GM18519 (cell line): ENCODE measurements around the gene MYO1D.
"Not testable (repeated sequence)": the region's sequence is repeated elsewhere in the genome, so short reads cannot be mapped to it uniquely, and the experiment has no call there.

Experiments used
- ATAC-seq: cut with Tn5 transposase; IDR thresholded peaks from one replicate; pipeline ENCODE4 v1.9.1; 2021; ENCODE audit warnings: mild to moderate bottlenecking, moderate library complexity; ENCODE audit not compliant: unreplicated experiment, low FRiP score

MYO1D gene

DNA sequence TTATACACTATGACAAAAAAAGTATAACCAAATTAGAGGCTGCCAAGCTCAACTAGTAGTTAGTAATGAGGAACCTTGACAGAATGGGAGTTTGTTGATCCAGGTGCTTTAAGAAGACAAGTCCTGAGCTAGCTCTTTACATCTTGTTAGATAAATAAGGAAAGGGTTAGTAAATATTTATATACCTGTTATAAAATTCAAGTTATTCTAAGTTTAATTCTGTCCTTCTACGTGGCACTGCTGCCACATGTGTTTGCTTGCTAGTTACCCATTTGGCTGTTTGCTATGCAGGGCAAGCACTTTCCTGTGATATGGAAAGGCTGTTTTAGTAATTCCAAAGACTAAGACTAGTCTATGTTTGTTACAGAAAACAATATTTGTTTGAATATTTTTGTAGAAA is 180.5 kb downstream of the MYO1D start:
- ATAC-seq, result no peak

DNA sequence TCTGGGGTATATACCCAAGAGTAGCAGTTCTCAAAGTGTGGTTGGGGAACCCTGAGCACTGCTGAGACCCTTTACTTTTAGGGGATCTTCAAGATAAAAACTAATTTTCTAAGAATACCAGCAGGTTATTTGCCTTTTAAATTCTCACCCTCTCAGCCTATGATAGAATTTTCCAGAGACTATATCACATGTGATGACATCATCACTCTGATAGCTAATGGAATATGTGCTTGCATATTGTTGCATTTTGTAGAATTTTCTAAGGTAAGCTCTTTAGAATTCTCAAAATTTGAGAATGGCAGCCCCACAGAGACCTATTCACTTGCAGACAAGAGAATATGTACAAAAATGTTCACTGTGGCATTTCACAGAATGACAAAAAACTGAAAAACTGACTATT is 181.1 kb downstream of the MYO1D start:
- ATAC-seq, result no peak

DNA sequence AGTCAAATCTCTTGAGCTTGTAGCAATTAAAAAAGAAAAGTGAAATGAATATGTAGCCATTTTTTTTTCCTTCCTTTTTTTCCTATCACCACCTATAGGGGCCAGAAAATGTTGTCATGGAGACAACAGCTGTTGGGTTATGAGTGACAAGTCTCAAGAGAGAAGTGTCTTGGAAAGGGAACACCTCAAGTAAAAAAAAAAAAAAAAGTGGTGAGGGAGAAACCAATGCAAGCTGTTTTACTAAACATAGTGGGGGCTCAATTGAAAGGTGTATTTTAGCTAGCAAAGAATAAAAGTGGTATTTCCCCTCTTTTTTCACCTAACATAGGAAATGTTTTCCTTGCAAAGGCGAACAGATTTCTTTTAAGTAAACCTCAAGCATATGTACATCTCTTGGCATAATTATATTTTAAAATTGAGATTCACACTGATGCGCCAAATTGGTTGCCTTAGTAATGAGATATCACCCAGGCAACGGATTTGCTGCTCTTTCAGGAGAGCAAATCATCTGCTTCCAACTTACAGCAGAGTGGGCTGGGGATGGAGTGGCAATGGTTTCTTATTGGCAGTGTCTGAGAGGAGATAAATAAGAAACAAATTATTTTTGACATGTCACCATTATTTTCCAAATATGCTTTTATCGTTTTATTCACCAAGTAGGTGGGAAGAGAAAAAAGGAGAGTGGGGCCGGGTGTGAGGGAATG is 183.6 kb downstream of the MYO1D start:
- ATAC-seq, result no peak

DNA sequence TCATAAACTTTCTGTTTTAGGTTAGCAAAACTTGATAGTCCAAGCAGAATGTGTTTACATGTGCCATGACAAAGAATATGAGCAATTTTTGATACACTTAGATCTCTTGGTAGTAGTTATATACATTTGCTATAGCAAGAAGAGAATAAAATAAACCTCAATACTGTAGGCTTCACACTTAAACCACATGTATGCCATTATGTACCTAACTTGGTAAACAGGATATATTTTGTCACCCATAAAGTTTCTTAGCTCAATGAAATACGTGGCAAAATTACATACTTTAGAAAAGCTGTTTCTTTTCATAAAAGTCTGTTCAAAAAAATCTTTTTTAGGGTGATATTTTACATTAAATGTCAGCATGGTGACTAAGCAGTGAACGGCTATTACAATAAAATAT is 184.7 kb downstream of the MYO1D start:
- ATAC-seq, result no peak

DNA sequence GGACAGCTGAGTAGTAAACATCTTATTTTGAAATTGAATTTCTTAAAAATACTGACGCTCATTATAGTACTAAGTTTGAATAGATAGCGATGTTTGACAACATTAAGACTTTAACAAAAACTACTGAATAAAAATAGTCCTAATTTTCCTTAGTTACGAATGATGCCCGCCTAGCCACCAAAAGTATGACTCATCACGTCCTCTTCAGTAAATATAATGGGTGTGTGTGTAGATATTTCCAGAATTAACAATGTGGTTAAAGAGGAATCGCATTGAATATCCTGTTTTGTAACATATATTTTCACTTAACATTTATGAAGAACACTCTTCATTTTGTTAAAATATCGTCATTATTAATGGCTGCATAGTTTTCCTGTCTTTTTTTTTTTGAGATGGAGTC is 187.6 kb downstream of the MYO1D start:
- ATAC-seq, result no peak

DNA sequence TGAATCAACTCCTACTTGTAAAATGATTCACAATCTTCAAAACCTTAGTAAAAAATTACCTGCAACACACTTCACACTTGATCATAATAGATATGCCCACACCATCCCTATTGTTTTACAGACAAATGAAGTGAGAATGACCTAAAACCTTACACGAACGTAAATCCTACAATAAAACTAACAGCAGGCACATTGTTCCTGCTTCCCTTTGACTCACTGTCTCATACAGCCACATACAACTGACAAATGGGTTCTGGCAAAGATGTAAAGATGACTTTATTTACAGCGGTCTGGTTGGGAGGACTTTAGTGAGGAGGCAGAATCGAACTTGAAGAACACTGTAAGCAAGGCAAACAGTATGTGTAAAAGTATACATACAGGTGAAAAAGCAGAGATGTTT is 188.7 kb downstream of the MYO1D start:
- ATAC-seq, result no peak

DNA sequence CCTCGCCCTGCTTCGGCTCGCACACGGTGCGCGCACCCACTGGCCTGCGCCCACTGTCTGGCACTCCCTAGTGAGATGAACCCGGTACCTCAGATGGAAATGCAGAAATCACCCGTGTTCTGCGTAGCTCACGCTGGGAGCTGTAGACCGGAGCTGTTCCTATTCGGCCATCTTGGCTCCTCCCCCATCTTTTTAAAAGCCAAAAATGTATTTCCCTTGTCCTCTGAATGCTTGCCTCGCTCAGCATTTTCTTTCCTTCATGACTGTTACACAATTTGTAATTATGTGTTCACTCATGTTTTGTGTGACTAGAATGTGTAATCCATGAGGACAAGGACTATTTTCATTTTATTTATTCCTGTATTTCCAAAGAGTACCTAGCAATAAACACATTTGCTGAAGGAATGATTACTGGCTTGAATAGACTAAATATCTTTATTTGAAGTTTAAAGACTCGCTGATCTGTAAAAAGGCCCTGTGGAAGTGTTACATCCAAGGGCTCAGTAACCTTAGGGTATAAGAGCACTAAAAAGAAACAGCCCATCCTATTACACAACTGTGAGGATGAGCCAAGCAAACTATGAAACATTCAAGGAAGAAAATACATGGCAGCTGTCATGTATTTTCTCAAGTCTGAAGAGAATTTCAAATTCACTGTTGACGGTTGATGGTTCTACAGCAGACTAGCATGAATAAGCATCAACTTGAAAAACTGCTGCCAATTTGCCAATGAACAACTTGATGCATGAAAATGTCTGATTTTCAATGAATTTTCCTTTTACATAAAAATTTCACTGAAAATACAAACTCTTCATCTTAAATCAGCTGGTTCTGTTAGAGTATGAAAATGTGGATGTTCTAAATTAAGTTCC is 192.6 kb downstream of the MYO1D start:
- no peak for ATAC-seq

DNA sequence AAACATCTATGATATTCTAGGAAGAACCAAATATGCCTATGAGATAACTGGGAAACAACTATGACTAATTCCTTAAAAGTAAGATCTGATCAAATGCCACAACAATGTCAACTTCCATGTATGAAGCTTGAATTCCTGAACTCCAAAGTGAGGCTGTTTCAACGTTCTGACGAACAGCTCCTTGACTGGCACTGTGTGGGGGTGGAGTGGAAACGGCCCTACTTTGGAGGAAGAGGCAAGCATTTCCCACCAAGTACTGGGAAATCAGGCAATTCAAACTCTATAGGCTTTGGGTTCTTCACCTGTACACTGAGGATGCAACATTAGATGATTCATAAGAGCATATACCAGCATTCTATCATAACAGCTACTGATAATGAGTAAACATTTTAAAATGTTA is 203.0 kb downstream of the MYO1D start:
- no peak for ATAC-seq

DNA sequence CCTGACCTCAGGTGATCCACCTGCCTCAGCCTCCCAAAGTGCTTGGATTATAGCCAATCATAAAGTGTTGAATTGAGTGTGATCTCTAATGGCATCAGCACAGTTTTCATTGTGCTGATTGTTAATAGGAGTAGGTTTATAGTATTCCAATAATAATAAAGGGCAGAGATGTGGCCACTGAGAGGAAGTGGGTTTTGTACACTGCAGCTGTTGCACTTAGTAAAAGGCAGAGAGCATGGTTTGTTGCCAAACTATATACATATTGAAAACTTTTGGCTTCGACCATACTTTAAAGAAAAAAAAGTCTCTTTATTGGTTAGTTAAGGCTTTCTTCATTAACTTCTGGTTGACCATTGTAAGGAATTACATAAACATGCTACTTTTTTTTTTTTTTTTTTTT is 204.2 kb downstream of the MYO1D start:
- ATAC-seq, result no peak

DNA sequence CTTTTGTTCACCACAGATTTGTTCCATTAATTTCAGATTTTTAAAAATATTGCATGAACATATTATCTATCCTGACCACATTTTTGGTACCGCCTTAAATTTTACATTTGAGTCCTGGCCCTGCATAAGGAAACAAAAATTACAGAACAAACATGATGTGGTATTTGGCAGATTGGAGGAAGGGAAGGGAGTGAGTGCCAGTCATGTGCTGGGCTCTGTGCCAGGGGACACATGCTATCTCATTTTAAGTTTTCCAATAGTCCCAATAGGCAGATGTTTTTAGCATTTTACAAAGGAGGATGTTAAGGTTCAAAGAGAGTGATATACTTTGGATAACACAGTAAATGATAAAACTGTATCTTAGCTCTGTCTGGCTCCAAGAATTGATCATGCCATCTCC is 205.0 kb downstream of the MYO1D start:
- ATAC-seq, result no peak

DNA sequence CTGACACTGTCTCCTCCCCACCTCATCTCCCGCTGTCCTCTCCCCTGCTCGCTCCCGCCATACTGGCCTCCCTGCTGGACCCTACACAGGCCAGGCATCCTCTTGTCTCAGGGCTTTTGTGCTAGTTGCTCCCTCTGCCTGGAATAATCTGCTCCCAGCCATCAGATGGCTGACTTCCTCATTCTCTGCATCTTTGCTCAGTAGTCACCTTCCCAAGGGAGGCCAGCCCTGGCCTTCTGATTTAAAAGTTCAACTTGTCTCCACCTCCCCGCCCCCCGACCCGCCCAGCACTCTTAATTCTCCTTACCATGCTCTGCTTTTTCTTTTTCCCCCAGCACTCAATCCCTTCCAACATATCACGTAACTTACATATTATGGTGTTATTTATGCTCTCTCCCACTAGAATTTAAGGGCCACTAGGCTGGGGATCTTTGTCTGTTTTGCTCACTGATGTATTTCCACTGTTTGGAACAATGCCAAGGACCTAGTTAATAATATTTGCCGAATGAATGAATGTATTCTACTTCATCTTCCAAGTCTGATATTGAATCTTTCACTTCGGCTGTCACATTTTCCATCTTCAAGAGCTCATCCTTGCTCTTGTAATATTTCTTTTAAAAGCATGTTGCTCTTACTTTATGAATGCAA is 211.9 kb downstream of the MYO1D start:
- ATAC-seq, result no peak

DNA sequence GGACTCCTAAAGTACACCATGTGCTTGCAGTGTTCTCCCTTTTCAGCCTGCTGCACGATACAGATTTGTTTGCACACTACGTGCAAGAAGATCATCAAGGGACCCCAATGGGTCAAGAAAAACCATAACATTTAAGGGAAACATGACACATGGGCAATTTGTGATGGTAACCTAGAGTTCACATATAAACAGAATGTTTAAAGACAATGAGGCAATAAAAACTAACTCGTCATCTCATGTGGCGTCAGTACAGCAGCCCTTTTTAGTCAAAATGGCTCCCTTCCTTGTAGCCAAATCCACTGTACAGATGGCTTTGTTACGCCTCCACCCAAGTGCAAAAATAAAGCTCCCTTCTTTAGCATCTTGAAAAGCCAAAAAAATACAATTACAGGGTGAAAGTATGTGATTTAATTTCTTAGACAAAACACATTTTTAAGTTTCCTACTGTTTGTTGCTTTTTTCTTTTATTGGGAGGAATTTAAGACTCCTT is 216.4 kb downstream of the MYO1D start:
- no peak for ATAC-seq

DNA sequence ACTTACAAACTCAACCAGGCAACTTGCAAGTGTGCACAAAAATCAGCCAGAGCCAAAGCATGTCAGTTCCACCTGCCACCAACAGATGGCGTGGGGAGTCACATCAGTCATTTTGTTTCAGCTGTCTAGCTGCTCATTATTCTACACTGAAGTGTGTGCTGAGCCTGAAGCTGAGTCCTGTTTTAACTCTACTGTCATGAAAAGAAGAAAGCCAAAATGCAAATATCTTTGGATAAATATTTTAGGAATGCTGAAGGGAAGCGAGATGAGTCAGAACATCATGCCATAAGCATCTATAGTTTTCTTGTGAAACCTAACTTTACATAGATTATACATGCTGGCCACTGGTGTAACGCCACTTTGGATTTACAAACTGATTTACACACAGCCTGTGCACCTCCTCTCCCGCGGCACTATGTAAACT is 217.5 kb downstream of the MYO1D start:
- ATAC-seq, result no peak

DNA sequence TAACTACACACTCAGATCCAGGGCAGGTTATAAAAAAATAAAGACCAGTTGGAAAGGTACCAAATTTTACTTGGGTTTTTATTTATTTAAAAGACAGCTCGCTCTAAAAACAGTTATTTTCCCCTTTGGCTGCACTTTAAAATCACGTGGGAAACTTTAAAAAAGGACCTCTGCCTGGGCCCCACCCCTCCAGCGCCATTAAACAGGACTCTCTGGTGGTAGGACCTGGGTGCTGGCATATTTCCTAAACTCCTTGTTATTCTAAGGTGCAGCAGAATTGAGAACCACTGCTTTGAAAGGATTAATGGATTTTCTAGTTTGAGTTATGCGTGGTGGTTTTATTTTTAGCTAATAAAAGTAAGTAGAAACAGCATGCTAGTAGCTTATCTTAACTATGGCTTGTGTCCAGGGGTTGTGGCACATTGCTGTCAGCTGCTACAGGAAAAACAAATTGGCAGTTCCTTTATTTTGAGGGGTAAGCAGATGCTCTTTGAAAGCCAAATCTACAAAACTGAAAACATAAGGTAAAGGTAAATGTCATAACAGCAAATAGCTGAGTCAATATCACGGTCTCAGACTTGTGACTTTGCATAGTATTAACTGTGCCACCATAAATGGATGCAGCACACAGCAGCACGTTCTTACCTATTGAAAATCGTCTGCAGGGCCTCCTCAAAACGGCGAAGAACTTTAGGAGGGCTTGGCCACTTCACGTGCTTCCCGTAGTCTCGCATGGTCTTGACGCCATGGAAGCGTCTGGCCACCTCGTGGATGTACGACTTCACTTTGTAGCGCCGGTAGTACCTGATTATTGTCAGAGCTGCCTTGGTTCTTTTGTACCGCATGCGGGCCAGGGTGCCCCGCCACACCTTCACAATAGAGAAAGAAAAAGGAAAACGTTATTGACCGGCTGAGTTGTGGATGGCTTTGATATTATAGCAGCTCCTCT is 218.2 kb downstream of the MYO1D start:
- no peak for ATAC-seq

DNA sequence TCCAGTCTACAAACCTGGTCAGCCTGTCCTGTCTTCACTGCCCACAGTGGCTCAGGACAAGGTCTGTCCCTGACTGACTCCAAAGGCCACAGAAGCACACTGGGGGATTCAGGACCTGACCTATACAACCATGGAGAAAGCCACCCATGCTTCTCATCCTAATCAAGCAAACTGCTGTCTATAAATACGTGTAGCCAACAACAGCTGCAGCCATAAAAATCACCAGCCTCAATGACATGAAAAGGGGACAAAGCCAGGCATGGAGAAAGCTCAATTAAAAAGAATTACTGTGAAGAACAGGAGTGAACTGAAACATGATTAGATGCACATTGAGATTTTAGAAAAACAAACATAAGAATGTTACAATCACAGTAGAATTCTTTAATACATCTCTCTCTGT is 220.0 kb downstream of the MYO1D start:
- ATAC-seq, result no peak

DNA sequence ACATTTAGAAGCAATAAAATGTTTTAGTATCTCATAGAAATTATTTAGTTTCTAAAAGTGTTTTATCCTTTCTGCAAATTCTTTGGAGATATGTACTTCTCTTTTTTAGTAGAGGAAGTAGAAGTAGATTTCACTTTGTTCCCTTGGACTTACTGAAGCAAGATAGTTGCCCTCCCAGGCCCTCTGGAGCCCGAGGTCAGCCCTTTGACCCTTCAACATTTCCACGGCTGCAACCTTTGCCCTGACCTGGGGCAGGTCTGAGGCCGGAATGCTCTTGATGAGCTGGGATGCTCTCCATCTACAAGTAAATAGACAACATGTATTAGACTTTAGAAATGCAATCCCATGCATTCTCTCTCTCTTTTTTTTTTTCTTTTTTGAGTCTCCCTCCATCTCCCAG is 222.6 kb downstream of the MYO1D start:
- ATAC-seq, result no peak

DNA sequence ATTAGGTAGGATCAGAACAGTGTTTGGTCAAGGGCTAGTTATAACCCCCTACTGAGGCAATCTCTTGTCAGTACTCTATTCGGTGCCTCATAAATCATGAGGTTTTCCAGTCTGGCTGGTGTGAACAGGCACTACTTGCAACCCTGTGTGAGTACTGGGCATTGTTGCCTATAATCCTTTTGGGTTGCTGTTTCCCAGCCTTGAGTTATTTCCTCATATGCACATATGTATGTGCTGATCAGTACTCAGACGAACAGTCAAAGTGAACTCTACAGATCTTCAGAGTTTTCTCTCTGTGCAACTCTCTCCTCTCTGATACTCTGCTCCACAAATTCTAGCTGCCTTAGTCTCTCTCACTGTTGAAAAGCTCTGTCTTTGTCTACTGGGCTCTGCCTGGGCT is 225.8 kb downstream of the MYO1D start:
- no peak for ATAC-seq

DNA sequence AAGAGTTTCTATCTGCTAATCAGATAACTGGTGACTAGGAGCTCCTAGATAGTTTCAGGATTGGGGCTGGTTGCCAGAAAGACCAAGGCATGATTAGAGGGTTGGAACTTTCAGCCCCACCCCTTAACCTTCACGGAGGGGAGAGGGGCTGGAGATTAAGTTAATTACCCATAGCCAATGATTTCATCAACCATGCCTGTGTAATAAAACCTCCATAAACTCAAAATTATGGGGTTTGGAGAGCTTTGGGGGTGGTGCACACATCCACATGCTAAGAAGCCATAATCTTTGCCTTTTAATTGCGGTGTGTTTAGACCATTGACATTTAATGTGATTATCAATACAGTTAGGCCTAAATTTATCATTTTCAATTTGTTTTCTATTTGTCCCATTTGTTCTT is 228.5 kb downstream of the MYO1D start:
- ATAC-seq, result no peak

DNA sequence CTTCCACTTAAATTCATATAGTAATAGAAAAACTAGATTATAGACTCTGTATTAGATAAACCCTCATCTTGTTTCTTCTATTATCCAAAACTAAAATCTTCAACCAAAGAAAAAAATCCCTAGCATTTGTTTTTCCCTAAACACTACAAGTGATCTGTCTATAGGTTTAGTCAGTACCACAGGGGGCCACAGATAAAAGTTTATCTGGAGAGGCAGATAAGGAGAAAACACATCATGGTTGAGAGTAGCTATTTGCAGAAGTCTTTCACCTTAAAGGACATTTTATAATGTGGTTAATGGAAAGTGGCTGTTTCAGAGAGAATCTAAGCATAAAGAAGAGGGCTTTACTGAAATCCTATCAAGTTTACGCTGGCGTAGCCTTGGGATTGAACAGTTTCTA is 230.0 kb downstream of the MYO1D start:
- no peak for ATAC-seq

DNA sequence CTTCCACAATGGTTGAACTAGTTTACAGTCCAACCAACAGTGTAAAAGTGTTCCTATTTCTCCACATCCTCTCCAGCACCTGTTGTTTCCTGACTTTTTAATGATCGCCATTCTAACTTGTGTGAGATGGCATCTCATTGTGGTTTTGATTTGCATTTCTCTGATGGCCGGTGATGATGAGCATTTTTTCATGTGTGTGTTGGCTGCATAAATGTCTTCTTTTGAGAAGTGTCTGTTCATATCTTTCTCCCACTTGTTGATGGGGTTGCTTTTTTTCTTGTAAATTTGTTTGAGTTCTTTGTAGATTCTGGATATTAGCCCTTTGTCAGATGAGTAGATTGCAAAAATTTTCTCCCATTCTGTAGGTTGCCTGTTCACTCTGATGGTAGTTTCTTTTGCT is 235.4 kb downstream of the MYO1D start:
- not testable (repeated sequence) for ATAC-seq
